HG03342 (cell line): ENCODE measurements around the gene TEC.
"Not testable (repeated sequence)": the region's sequence is repeated elsewhere in the genome, so short reads cannot be mapped to it uniquely, and the experiment has no call there.

Source experiments
- ATAC-seq: cut with Tn5 transposase; IDR thresholded peaks from one replicate; pipeline ENCODE4 v1.9.1; 2021; ENCODE audit warnings: mild to moderate bottlenecking, moderate library complexity; ENCODE audit not compliant: unreplicated experiment

Gene TEC

GRCh38 chr4:48197643-48198237, 71.9 kb downstream of the TEC start:
- ATAC-seq, result no peak

DNA sequence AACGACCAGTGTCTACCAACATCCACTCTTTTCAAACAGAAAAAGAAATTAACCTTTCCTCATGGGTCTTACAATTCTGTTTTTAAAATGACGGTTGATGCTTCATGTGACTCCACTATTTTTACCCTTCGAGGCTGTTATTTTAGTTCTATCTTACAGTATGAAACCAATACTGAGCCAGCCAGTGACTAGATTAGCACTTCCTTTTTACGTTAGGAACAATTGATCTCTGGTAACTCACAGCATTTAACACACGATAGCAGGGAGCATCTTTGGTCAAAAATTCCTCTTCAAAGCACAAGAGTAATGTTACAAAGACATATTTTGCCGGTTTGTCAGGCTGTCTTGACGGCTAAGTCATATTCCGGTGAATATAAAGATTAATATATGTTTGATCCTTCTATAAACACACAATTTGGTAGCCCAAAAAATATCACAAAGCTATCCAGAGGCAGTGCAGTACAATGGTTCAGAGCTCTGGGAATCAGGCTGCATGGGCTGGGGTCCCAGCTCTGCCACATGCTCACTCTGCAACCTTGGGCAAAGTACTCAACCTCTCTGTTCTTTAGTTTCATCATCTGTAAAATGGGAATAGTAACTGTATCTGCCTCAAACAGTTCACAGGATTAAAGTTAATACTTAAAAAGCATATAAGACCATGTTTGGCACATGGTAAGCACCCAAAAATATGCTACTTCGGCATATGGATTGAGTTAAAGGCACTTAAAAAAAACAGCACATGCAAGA, 72.7 kb downstream of the TEC start:
- ATAC-seq, result peak; percentile 57

DNA sequence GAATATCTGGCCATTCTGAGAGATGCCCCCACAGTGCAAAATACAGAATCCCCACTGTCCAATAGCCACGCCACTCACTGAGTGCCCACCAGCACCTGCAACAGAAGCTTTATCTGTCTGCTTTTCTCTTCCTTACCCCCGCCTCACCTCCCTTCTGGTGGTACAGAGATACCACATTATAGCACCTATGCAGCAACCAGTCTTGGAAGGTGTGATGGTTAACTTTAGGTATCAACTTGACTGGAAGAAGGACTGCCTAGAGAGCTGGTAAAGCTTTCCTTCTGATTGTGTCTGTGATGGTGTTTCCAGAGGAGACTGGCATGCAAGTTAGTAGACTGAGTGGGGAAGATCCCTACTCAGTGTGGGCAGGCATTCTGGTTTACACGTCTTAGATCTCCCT, 73.8 kb downstream of the TEC start:
- ATAC-seq, result no peak

DNA sequence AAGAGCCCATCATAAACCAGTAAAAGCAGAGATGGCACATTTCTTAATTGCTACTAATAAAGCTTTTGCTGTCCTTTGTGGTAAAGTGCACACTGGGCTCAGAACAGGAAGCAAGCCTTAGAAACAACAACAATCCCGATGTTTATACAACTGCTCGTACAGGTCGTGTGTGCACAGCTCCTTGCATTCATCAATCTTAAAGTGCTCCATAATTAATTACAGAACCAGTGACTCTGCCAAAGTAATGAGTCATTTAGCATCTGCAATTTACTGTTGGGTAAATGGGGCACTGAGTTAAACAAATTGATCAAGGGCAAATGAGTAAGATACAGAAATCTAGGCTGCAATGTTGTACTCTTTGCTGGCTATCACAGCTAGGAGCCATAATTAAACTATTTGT, 74.3 kb downstream of the TEC start:
- peak; percentile 32 for ATAC-seq

DNA sequence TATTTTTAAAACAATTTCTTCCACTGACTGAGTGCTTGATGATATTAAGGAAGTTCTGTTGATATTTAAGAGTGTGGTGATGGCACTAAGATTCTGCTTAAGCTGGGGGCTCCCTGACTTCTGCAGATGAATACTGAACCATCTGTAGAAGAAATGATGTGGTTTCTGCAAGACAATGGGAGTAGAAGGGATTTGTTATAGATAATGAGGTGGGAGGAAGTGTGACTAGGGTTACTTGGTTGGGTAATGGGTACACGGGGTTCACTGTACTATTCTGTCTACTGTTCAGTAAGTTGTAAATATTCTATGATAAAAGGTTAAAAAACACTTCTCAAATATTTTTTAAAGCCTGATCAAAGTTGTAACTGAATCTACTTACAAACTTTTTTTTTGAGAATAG, 74.7 kb downstream of the TEC start:
- ATAC-seq, result no peak

GRCh38 chr4:48193921-48194468, 75.6 kb downstream of the TEC start:
- ATAC-seq, result no peak

GRCh38 chr4:48193096-48193836, 76.4 kb downstream of the TEC start:
- ATAC-seq, result peak; percentile 38

DNA sequence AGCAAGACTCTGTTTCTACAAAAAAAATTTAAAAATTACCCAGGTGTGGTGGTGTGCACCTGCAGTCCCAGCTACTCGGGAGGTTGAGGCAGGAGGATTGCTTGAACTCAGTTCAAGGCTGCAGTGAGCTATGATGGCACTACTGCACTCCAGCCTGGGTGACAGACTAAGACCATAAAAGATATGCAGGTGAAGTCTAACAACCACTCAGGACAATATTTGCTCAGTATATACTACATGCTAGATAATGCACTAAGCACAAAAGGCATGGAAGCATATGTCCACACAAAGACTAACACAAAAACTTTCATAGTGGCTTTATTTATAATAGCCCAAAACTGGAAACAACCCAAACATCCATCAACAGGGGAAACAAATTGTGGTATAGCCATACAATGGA, 77.9 kb downstream of the TEC start:
- ATAC-seq, result no peak

DNA sequence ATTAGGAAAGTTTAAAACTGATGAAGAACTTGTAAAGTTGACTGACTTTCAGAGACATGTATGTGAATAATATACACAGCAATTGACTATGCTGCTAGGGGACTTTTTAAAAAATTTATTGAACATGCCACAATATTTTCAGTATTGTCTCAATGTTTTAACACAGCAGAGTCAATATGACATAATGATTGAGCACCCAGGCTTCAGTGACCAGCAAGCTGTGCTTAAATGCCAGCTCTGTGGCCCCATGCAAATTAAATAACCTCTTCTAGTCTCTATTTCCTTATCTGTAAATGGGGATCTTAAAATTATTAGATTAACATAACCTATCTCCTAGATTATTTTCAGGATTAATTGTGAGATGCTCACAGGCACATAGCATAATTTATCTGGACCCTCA, 78.8 kb downstream of the TEC start:
- ATAC-seq, result peak; percentile 39

DNA sequence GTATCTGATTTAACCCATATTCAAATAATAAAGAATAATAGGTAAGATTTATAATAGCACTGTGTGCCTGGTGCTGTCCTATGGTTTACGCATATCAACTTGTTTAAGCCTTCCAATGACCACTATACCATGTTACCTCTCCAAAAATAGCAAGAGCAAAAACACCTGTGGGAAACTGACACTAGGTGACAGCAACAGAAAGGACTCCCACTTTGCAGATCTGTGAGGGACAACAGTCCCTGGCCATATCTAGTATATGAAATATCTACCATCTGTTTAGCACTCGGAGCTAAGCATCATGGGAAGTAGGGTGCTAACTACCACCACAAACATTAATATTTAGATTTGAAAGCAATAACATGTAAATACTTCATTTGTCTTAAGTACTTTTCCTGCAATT, 79.9 kb downstream of the TEC start:
- ATAC-seq, result no peak

DNA sequence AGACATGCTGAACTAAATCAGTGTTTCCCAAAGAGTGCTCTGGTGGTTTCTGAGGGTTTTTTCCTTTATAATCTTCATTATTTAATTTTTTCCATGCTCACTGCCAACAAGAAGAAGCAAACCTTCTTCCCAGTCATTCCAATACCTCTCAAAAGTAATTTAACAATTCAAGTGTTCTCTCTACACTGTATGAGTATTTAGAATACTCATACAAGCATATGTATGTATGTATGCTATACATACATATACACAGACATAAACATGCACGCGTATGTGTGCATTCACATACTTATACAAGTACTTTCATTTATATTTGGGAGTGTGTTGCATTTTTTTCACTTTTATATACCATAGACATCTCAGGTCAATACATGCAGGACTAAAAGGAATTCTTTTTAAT, 81.2 kb downstream of the TEC start:
- ATAC-seq, result no peak

DNA sequence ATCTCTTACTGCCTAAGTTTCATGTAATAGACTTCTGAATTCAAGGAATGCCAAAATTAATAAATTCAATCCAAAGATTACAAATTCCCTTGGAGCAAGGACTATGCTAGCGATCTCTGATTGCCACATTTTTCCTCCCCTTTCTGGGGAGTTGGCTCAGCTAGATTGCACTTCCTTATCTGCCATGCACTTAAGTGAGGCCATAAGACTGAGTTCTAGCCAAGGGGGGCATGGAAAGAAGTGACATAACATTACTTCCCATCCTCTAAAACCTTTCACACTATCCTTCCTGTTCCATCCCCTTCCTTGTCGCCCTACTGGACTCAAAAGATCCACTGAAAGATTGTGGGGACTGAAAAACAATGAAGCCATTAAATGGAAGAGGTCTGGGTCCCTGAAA, 81.8 kb downstream of the TEC start:
- ATAC-seq, result no peak

GRCh38 chr4:48187066-48187465, 82.6 kb downstream of the TEC start:
- ATAC-seq, result not testable (repeated sequence)

- not testable (repeated sequence) for ATAC-seq
These were observed 83.2 kb downstream of the TEC start for GRCh38 chr4:48186394-48186793.

DNA sequence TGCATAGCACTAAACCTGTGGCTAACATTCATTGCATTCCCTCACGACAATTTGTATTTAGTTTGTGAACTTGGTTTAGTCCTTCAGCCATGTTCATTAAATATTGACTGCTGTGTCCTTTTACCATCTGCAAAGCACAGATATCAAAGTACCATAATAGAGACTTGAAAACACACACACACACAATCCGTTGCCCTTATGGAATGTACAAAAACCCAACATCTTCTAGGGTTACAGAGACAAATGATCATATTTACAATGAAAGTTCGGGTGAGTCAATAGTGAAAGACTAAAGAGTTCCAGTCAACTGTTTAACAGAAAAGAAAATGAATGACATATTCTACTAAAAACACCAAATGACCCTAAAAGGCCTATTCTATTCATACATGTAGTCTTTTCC, 84.8 kb downstream of the TEC start:
- no peak for ATAC-seq

GRCh38 chr4:48180234-48180633, 89.4 kb downstream of the TEC start:
- ATAC-seq, result no peak

DNA sequence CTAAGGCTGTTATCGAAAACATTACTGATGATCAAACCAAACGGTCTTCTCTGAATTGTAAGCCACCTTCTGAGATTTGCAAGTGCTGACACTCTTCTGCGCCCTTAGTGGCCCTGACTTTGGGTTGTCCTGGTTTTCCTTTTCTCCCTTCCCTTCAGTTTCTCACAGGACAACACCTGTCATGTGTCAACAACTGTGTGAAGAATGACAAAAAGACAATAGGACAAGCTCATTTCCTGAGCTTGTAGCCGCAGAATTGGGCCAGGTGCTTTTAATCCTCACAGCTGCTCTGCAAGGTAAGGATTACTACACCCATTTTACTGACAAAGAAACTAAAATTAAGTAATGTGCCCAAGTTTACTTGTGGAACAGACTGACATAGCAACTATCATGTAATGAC, 90.7 kb downstream of the TEC start:
- ATAC-seq, result no peak

- ATAC-seq, result no peak
These were observed 93.8 kb downstream of the TEC start for GRCh38 chr4:48175806-48176205.

DNA sequence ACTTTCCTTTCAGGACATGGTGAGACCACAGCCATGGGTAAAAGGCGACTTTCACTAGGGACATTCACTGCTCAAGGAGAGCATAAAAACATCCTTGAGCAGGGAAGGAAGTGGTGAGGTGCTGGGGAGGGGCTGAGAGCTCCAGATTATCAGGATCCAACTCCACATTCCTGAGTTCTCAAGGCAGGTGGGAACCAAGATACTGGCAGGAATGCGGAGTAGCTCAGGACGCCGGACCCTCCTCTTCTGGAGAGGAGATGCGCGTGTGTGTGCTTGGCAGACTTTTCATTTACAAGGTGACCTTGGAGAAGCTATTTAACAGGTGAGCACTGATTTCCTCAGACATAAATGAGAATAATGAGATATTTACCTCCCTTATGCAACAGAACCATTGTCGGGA, 94.3 kb downstream of the TEC start:
- no peak for ATAC-seq

- peak; percentile 70 for ATAC-seq
These were observed 96.3 kb downstream of the TEC start for GRCh38 chr4:48173056-48173991.

GRCh38 chr4:48172651-48173050, 97.0 kb downstream of the TEC start:
- ATAC-seq, result no peak
